Endothelial cell (in vitro differentiated cells): ENCODE data around the gene CDH23. TPM values are rescaled to one million over a fixed set of nuclear protein-coding genes. Genes with fewer than 3 reads are reported as not detected.

Source experiments
- DNase-seq: peaks from one replicate; pipeline ENCODE4 v3.0.0; 2021; ENCODE audit warnings: low spot score
- H3K27ac Mint-ChIP-seq: one replicate; pipeline ENCODE4 v1.8.0; 2021; ENCODE audit warnings: mixed read lengths, inconsistent platforms; ENCODE audit not compliant: unreplicated experiment
- H3K27me3 Mint-ChIP-seq: one replicate; pipeline ENCODE4 v1.8.0; 2021; ENCODE audit warnings: mild to moderate bottlenecking, moderate library complexity, mixed read lengths, inconsistent platforms; ENCODE audit not compliant: unreplicated experiment
- H3K36me3 Mint-ChIP-seq: one replicate; pipeline ENCODE4 v1.8.0; 2021; ENCODE audit warnings: mild to moderate bottlenecking, low read depth, mixed read lengths, inconsistent platforms; ENCODE audit not compliant: unreplicated experiment
- H3K4me1 Mint-ChIP-seq: one replicate; pipeline ENCODE4 v1.8.0; 2021; ENCODE audit warnings: mild to moderate bottlenecking, mixed read lengths, inconsistent platforms; ENCODE audit not compliant: unreplicated experiment
- H3K4me3 Mint-ChIP-seq: one replicate; pipeline ENCODE4 v1.8.0; 2021; ENCODE audit warnings: mild to moderate bottlenecking, mixed read lengths, inconsistent platforms; ENCODE audit not compliant: unreplicated experiment
- H3K9me3 Mint-ChIP-seq: one replicate; pipeline ENCODE4 v1.8.0; 2021; ENCODE audit warnings: mixed read lengths, inconsistent platforms; ENCODE audit not compliant: unreplicated experiment
- CTCF ChIP-seq: fragments of 200-600 bp; sonication (generic); IDR thresholded peaks from one replicate; pipeline ENCODE4 v1.5.0; 2021; ENCODE audit warnings: antibody characterized with exemption; ENCODE audit not compliant: unreplicated experiment
- total RNA-seq: library from RNA; stranded (reverse); fragmentation: NEBNext Ultra II Directional; extraction: Animal tissue kit (Norgen Biotek cat#: 25700); gene quantifications from one replicate; pipeline ENCODE4 v1.2.1, GENCODE V29; 2021; ENCODE audit not compliant: unreplicated experiment

CDH23 gene
- total RNA-seq, 1 donor from 2014 or later: 0.54 TPM

- TF ChIP-seq CTCF: no peak
- H3K27me3 Mint-ChIP-seq: peaks cover 6% of the 10 kb centered on the region
Measured at GRCh38 chr10:71649631-71650030, 252.9 kb downstream of the CDH23 start.

GRCh38 chr10:71650397-71650796 lies 253.7 kb downstream of the CDH23 start:
- H3K4me1 Mint-ChIP-seq: no peaks in the 10 kb centered on the region
- peaks cover 6% of the 10 kb centered on the region for H3K27me3 Mint-ChIP-seq
- H3K27ac Mint-ChIP-seq: no peak overlapping the region
- DNase-seq: no peak
- no peaks in the 10 kb centered on the region for H3K9me3 Mint-ChIP-seq
- no peak for TF ChIP-seq CTCF
- no peak overlapping the region for H3K4me3 Mint-ChIP-seq
- H3K36me3 Mint-ChIP-seq: no peaks in the 10 kb centered on the region

More at GRCh38 chr10:71649631-71650030, 252.9 kb downstream of the CDH23 start:
- no peak overlapping the region for H3K27ac Mint-ChIP-seq
- no peak for DNase-seq
- H3K4me1 Mint-ChIP-seq: no peaks in the 10 kb centered on the region
- H3K9me3 Mint-ChIP-seq: no peaks in the 10 kb centered on the region
- H3K4me3 Mint-ChIP-seq: no peak overlapping the region
- no peaks in the 10 kb centered on the region for H3K36me3 Mint-ChIP-seq

- H3K4me3 Mint-ChIP-seq: no peak overlapping the region
- no peaks in the 10 kb centered on the region for H3K9me3 Mint-ChIP-seq
- H3K27me3 Mint-ChIP-seq: peaks cover 4% of the 10 kb centered on the region
- no peak for TF ChIP-seq CTCF
- H3K4me1 Mint-ChIP-seq: no peaks in the 10 kb centered on the region
- no peak for DNase-seq
- no peaks in the 10 kb centered on the region for H3K36me3 Mint-ChIP-seq
- no peak overlapping the region for H3K27ac Mint-ChIP-seq
Measured at GRCh38 chr10:71651428-71651827, 254.7 kb downstream of the CDH23 start.

- no peaks in the 10 kb centered on the region for H3K9me3 Mint-ChIP-seq
- no peak overlapping the region for H3K4me3 Mint-ChIP-seq
- H3K4me1 Mint-ChIP-seq: no peaks in the 10 kb centered on the region
- peaks cover 4% of the 10 kb centered on the region for H3K27me3 Mint-ChIP-seq
- H3K36me3 Mint-ChIP-seq: no peaks in the 10 kb centered on the region
- no peak for DNase-seq
- TF ChIP-seq CTCF: no peak
- no peak overlapping the region for H3K27ac Mint-ChIP-seq
Measured at GRCh38 chr10:71651928-71652327, 255.2 kb downstream of the CDH23 start.

GRCh38 chr10:71653044-71653443 lies 256.3 kb downstream of the CDH23 start:
- H3K4me1 Mint-ChIP-seq: peaks cover 4% of the 10 kb centered on the region
- TF ChIP-seq CTCF: no peak
- H3K27me3 Mint-ChIP-seq: peaks cover 6% of the 10 kb centered on the region
- no peak overlapping the region for H3K27ac Mint-ChIP-seq
- H3K4me3 Mint-ChIP-seq: no peak overlapping the region
- no peak for DNase-seq
- H3K36me3 Mint-ChIP-seq: no peaks in the 10 kb centered on the region
- H3K9me3 Mint-ChIP-seq: no peaks in the 10 kb centered on the region
